Ishikawa (cell line): ENCODE data around the gene WSB1.

ENCODE experiments used
- CEBPB ChIP-seq: IDR thresholded peaks from 2 replicates; pipeline ENCODE4 v1.6.1; 2012
- CREB1 ChIP-seq: IDR thresholded peaks from 2 replicates; pipeline ENCODE4 v1.6.1; 2012; ENCODE audit warnings: low read depth
- EGR1 ChIP-seq: IDR thresholded peaks from 2 replicates; pipeline ENCODE4 v1.6.1; 2012
- EP300 ChIP-seq: IDR thresholded peaks from 2 replicates; pipeline ENCODE4 v1.6.1; 2012; ENCODE audit warnings: borderline replicate concordance
- MAX ChIP-seq: IDR thresholded peaks from 2 replicates; pipeline ENCODE4 v1.6.1; 2012
- NFIC ChIP-seq: IDR thresholded peaks from 2 replicates; pipeline ENCODE4 v1.6.1; 2012
- RAD21 ChIP-seq: IDR thresholded peaks from 2 replicates; pipeline ENCODE4 v1.6.1; 2012; ENCODE audit warnings: low read depth
- REST ChIP-seq: IDR thresholded peaks from 2 replicates; pipeline ENCODE4 v1.6.1; 2012; ENCODE audit warnings: low read depth, mild to moderate bottlenecking
- TCF12 ChIP-seq: IDR thresholded peaks from 2 replicates; pipeline ENCODE4 v1.6.1; 2012; ENCODE audit warnings: low read depth
- TEAD4 ChIP-seq: IDR thresholded peaks from 2 replicates; pipeline ENCODE4 v1.6.1; 2012
- USF1 ChIP-seq: IDR thresholded peaks from 2 replicates; pipeline ENCODE4 v1.6.1; 2012
- YY1 ChIP-seq: IDR thresholded peaks from 2 replicates; pipeline ENCODE4 v1.6.1; 2012; ENCODE audit warnings: low read depth

- TF ChIP-seq CREB1, result no peak
- no peak for TF ChIP-seq NFIC
- TF ChIP-seq EP300, result no peak
- no peak for TF ChIP-seq MAX
- no peak for TF ChIP-seq REST
- no peak for TF ChIP-seq TEAD4
- no peak for TF ChIP-seq EGR1
- no peak for TF ChIP-seq TCF12
- no peak for TF ChIP-seq YY1
- no peak for TF ChIP-seq CEBPB
- TF ChIP-seq USF1, result no peak
- TF ChIP-seq RAD21, result no peak
These were observed 12.4 kb downstream of the WSB1 start for GRCh38 chr17:27306276-27306835.
